ENCODE results near the gene TRIM24. TPM values are rescaled to one million over a fixed set of nuclear protein-coding genes. Genes with fewer than 3 reads are reported as not detected.
A peak's percentile ranks its signal among the peaks of the same experiment; 100 is the strongest.
"Not testable (repeated sequence)": the region's sequence is repeated elsewhere in the genome, so short reads cannot be mapped to it uniquely, and the experiment has no call there.

Gene TRIM24
- total RNA-seq, 2 experiments from 2014 or later, result 14.2 to 18.9 TPM

DNA sequence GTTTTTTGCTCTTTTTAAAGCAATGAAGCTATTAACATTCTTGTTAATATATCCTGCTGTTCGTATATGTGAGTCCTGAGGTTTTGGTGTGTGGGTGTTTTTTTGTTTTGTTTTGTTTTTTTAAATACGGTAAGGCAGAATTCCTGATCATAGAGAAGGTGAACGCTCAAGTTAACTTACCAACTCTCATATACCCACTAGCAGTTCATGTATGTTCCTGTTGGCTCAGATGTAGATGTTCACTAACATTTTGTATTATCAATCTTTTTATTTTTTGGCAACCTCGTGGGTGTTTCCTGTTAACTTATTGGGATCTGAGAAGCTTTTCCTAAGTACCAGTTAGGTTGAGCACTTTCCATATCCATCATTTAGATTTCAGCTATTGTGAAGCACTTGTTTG, 20.5 kb downstream of the TRIM24 start:
- Mint-ChIP-seq H3K4me3 (no peak overlapping the region), H3K9me3 (ENCODE audit: low read depth) (no peaks in the 10 kb centered on the region), H3K27ac (no peak overlapping the region), H3K36me3 (ENCODE audit: low read depth) (peaks cover 8% of the 10 kb centered on the region), H3K4me1 (peaks cover 53% of the 10 kb centered on the region), H3K27me3 (no peaks in the 10 kb centered on the region)
- no peak for ATAC-seq
- POLR2A ChIA-PET, result interaction anchor here (0.7 kb wide), 1 partner anchor 90 kb away, joined by 3 read pairs; no protein-coding TSS in a partner anchor
- intact Hi-C loops (cut with DNase I, micrococcal nuclease), result no loop called here
- CTCF ChIA-PET, result interaction anchor here (0.6 to 1.2 kb wide), 2 partner anchors 14 to 254 kb away, joined by 3 to 5 read pairs; no protein-coding TSS in a partner anchor
- DNase-seq, result no peak

DNA sequence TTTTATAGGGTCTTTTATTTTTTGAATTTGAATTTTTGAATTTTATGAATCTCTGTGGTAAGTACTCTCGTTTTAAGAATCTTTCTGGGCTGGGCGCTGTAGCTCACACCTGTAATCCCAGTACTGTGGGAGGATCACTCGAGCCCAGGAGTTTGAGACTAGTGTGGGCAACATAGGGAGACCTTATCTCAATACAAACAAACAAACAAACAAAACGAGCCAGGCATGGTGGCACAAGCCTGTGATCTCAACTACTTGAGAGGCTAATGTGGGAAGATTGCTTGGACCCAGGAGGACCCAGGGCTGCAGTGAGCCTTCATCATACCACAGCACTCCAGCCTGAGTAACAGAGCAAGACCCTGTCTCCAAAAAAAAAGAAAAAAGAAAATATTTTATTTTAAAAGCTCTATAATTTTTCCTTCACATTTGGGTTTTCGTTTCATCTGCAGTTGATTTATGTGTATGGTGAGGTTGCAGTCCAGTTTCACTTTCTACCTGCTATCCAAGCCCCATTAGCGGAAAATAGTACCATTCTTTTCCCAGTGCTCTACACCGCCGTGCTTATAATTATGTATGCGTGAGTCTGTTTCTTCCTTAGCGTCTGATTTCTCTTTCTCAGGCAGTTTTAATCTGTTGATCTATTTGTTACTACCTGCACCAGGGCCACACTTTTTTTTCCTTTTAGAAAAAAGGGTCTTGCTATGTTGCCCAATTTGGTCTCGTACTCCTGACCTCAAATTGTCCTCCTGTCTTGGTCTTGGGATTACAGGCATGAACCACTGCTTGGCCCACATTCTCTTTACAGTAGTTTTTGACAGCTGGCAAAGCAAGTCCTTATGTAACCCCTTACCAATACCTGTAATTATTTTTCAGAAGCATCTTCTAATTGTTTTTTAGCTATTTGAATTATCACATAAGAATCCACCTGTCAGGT, 21.7 kb downstream of the TRIM24 start:
- ATAC-seq (no peak), DNase-seq (no peak)
- H3K36me3 Mint-ChIP-seq (ENCODE audit: low read depth), result peaks cover 16% of the 10 kb centered on the region
- H3K27ac Mint-ChIP-seq, result no peak overlapping the region
- intact Hi-C loops (cut with DNase I, micrococcal nuclease), result no loop called here
- peaks cover 50% of the 10 kb centered on the region for H3K4me1 Mint-ChIP-seq
- ChIA-PET CTCF (no interaction called here), POLR2A (no interaction called here)
- peak overlapping the region; percentile 41 for H3K4me3 Mint-ChIP-seq
- H3K9me3 Mint-ChIP-seq (ENCODE audit: low read depth), result peaks cover 4% of the 10 kb centered on the region
- H3K27me3 Mint-ChIP-seq, result no peaks in the 10 kb centered on the region

DNA sequence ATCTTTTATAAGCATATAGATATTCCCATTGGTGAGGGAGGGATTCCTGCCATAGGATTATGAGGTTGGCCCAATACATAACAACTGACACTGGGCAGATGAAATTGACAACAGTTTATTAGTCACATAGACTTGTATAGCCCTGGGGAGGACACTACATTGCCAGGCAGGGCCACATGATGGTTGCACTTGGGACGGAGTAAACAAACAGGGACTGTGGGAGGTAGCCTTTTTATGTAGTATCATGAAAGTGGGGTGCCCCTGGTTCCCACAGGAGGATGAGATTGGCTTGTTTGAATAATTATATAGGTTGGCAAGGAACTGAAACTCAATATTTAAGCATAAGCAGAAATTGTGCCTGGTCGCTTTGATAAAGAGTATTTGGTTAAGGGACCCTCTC, 23.5 kb downstream of the TRIM24 start:
- DNase-seq (no peak), ATAC-seq (no peak)
- ChIA-PET POLR2A (no interaction called here), CTCF (no interaction called here)
- Mint-ChIP-seq H3K9me3 (ENCODE audit: low read depth) (peaks cover 4% of the 10 kb centered on the region), H3K4me1 (peaks cover 49% of the 10 kb centered on the region), H3K27ac (no peak overlapping the region), H3K36me3 (ENCODE audit: low read depth) (peaks cover 16% of the 10 kb centered on the region), H3K4me3 (no peak overlapping the region), H3K27me3 (no peaks in the 10 kb centered on the region)
- intact Hi-C loops (cut with DNase I, micrococcal nuclease), result no loop called here

DNA sequence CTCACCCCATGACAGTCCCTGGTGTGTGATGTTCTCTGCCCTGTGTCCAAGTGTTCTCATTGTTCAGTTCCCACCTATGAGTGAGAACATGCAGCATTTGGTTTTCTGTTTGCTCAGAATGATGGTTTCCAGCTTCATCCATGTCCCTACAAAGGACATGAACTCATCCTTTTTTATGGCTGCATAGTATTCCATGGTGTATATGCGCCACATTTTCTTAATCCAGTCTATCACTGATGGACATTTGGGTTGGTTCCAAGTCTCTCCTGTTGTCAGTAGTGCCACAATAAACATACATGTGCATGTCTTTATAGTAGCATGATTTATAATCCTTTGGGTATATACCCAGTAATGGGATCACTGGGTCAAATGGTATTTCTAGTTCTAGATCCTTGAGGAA, 25.4 kb downstream of the TRIM24 start:
- CTCF ChIA-PET; POLR2A ChIA-PET; ATAC-seq; DNase-seq; H3K27ac Mint-ChIP-seq; H3K27me3 Mint-ChIP-seq; H3K4me3 Mint-ChIP-seq; intact Hi-C loops (cut with DNase I, micrococcal nuclease): not testable (repeated sequence)
- Mint-ChIP-seq H3K9me3 (ENCODE audit: low read depth) (peaks cover 12% of the 10 kb centered on the region), H3K4me1 (peaks cover 52% of the 10 kb centered on the region), H3K36me3 (ENCODE audit: low read depth) (peaks cover 26% of the 10 kb centered on the region)

DNA sequence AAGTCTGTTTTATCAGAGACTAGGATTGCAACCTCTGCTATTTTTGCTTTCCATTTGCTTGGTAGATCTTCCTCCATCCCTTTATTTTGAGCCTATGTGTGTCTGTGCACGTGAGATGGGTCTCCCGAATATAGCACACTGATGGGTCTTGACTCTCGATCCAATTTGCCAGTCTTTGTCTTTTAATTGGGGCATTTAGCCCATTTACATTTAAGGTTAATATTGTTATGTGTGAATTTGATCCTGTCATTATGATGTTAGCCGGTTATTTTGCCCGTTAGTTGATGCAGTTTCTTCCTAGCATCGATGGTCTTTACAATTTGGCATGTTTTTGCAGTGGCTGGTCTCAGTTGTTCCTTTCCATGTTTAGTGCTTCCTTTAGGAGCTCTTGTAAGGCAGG, 29.1 kb downstream of the TRIM24 start:
- Mint-ChIP-seq H3K9me3 (ENCODE audit: low read depth) (peaks cover 16% of the 10 kb centered on the region), H3K4me1 (peaks cover 54% of the 10 kb centered on the region), H3K36me3 (ENCODE audit: low read depth) (peaks cover 33% of the 10 kb centered on the region)
- H3K27me3 Mint-ChIP-seq; H3K4me3 Mint-ChIP-seq; intact Hi-C loops (cut with DNase I, micrococcal nuclease); H3K27ac Mint-ChIP-seq; ATAC-seq; DNase-seq; POLR2A ChIA-PET: not testable (repeated sequence)
- CTCF ChIA-PET, result interaction anchor here (1.6 kb wide), 1 partner anchor 14 kb away, joined by 6 read pairs; no protein-coding TSS in a partner anchor

DNA sequence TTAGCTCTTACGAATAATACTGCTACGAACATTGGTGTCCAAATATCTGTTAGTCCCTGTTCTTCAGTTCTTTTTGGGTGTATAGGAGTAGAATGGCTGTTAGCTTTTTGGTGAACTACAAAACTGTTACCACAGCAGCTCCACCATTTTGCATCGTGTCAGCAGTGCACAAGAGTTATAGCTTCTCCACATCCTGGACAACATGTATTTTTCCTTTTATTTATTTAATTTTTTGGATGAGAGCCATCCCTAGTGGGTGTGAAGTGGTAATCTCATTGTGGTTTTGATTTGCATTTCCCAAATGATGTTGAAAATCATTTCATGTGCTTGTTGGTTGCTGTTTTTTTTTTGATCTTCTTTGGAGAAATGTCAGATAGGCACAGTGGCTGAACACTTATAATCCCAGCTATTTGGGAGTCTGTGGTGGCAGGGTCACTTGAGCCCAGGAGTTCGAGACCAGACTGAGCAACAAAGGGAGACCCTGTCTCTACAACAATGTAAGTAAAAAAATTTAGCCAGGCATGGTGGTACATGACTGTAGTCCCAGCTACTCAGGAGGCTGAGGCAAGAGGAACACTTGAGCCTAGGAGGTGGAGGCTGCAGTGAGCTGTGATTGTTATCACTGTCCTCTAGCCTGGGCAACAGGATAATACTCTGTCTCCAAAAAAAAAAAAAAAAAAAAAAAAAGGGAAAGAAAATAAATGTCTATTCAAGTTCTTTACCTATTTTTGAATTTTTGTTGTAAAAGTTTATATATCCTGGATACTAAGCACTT, 31.7 kb downstream of the TRIM24 start:
- POLR2A ChIA-PET, result no interaction called here
- intact Hi-C loops (cut with DNase I, micrococcal nuclease), result no loop called here
- Mint-ChIP-seq H3K27me3 (no peaks in the 10 kb centered on the region), H3K9me3 (ENCODE audit: low read depth) (peaks cover 12% of the 10 kb centered on the region), H3K4me3 (no peak overlapping the region), H3K36me3 (ENCODE audit: low read depth) (peaks cover 25% of the 10 kb centered on the region), H3K4me1 (peaks cover 56% of the 10 kb centered on the region), H3K27ac (no peak overlapping the region)
- CTCF ChIA-PET, result no interaction called here
- ATAC-seq (no peak), DNase-seq (no peak)

DNA sequence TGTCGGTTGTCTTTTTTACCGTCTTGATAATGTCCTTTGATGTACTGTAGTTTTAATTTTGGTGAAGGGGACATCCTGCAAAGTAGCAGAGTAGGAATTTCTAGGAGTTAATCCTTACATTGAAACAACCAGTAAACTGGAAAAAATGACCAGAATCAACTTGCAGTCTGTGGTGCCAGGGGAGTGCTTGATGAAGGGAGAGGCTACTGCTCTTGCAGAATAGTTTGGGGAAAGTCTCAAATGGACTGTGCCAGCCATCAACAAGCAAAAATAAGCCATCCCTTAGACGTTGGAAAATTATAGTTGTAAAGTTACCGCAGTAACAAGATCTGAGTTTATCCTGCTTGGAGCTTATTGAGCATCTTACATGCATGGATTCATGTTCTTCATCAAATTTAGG, 32.4 kb downstream of the TRIM24 start:
- peaks cover 12% of the 10 kb centered on the region for H3K9me3 Mint-ChIP-seq (ENCODE audit: low read depth)
- DNase-seq (no peak), ATAC-seq (no peak)
- no peaks in the 10 kb centered on the region for H3K27me3 Mint-ChIP-seq
- ChIA-PET CTCF (no interaction called here), POLR2A (no interaction called here)
- H3K4me3 Mint-ChIP-seq, result no peak overlapping the region
- H3K4me1 Mint-ChIP-seq, result peaks cover 54% of the 10 kb centered on the region
- H3K36me3 Mint-ChIP-seq (ENCODE audit: low read depth), result peaks cover 28% of the 10 kb centered on the region
- intact Hi-C loops (cut with DNase I, micrococcal nuclease), result no loop called here
- H3K27ac Mint-ChIP-seq, result no peak overlapping the region

DNA sequence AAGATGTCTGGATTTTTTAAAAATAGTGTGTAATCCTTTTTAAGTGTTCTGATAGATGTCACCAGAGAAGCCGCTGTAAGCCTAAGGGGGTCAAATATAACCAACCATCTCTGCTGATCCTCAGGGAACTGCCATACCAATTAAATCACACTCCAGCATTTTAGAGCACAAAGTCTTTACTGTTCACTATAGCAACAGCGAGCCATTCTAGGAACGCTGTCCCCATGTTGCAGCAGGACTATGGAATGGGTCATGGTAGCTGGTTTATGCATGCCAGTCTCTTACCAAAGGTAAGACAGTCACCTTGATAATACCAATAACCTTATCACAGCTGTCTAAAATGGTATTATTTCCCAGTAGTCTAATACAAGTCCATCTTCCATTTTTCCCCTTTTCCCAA, 33.5 kb downstream of the TRIM24 start:
- H3K4me3 Mint-ChIP-seq, result no peak overlapping the region
- ChIA-PET CTCF (no interaction called here), POLR2A (no interaction called here)
- H3K9me3 Mint-ChIP-seq (ENCODE audit: low read depth), result peaks cover 12% of the 10 kb centered on the region
- H3K27me3 Mint-ChIP-seq, result no peaks in the 10 kb centered on the region
- intact Hi-C loops (cut with DNase I, micrococcal nuclease), result no loop called here
- ATAC-seq, result no peak
- no peak overlapping the region for H3K27ac Mint-ChIP-seq
- peaks cover 47% of the 10 kb centered on the region for H3K4me1 Mint-ChIP-seq
- peaks cover 28% of the 10 kb centered on the region for H3K36me3 Mint-ChIP-seq (ENCODE audit: low read depth)
- no peak for DNase-seq

DNA sequence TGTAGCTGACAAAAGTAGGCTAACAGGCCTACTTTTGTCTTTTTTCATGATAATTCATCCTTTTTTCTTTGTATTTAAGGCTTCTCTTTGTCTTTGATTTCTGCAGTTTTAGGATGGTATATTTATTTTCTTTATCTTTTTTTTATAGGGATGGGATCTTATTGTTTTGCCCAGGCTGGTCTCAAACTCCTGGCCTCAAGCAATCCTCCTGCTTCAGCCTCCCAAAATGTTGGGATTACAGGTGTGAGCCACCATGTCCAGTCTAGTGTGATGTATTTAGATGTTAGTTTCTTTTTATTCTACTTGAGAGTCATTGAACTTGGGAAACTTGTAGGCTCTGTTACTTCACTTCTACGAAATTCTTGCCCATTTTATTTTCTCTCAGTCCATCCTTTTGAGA, 35.4 kb downstream of the TRIM24 start:
- ChIA-PET CTCF (no interaction called here), POLR2A (no interaction called here)
- Mint-ChIP-seq H3K4me3 (no peak overlapping the region), H3K9me3 (ENCODE audit: low read depth) (peaks cover 5% of the 10 kb centered on the region), H3K27me3 (no peaks in the 10 kb centered on the region), H3K36me3 (ENCODE audit: low read depth) (peaks cover 29% of the 10 kb centered on the region), H3K4me1 (peaks cover 36% of the 10 kb centered on the region), H3K27ac (no peak overlapping the region)
- intact Hi-C loops (cut with DNase I, micrococcal nuclease), result no loop called here
- DNase-seq (no peak), ATAC-seq (no peak)

DNA sequence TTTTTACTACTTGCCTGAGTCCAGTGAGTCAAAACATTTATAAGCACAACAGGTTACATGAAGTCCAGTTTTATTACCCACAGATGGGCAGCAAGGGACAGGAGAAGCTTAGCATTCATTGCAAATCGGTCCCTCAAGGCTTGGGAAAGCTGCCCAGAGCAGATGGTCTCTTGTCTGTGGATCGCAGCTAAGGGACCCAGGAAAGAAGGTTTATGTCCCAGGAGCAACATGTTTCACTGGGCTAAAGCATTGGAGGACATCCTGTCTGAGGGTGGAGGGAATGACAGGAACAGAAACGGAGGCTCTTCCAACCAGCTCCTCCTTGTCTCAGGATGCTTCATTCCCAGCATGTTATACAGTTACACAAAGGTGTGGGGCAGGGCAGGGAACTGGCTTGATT, 39.3 kb downstream of the TRIM24 start:
- no peaks in the 10 kb centered on the region for H3K9me3 Mint-ChIP-seq (ENCODE audit: low read depth)
- intact Hi-C loops (cut with DNase I, micrococcal nuclease), result no loop called here
- CTCF ChIA-PET, result no interaction called here
- H3K4me3 Mint-ChIP-seq, result no peak overlapping the region
- no peak for DNase-seq
- H3K27ac Mint-ChIP-seq, result no peak overlapping the region
- POLR2A ChIA-PET, result no interaction called here
- peaks cover 19% of the 10 kb centered on the region for H3K4me1 Mint-ChIP-seq
- no peak for ATAC-seq
- no peaks in the 10 kb centered on the region for H3K27me3 Mint-ChIP-seq
- H3K36me3 Mint-ChIP-seq (ENCODE audit: low read depth), result peaks cover 19% of the 10 kb centered on the region

DNA sequence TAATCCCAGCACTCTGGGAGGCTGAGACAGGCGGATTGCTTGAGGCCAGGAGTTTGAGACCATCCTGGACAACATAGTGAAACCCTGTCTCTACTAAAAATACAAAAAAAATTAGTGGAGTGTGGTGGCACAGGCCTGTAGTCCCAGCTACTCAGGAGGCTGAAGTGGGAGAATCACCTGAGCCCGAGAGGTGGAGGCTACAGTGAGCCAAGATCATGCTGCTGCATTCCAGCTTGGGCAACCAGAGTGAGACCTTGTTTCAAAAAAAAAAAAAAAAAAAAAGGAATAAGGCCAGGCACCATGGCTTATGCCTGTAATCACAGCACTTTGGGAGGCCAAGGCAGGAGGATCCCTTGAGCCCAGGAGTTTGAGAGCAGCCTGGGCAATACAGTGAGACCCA, 40.2 kb downstream of the TRIM24 start:
- H3K4me3 Mint-ChIP-seq; H3K27ac Mint-ChIP-seq; CTCF ChIA-PET; H3K9me3 Mint-ChIP-seq (ENCODE audit: low read depth); DNase-seq; ATAC-seq; intact Hi-C loops (cut with DNase I, micrococcal nuclease); H3K27me3 Mint-ChIP-seq; POLR2A ChIA-PET: not testable (repeated sequence)
- H3K36me3 Mint-ChIP-seq (ENCODE audit: low read depth), result peaks cover 26% of the 10 kb centered on the region
- H3K4me1 Mint-ChIP-seq, result peaks cover 19% of the 10 kb centered on the region

DNA sequence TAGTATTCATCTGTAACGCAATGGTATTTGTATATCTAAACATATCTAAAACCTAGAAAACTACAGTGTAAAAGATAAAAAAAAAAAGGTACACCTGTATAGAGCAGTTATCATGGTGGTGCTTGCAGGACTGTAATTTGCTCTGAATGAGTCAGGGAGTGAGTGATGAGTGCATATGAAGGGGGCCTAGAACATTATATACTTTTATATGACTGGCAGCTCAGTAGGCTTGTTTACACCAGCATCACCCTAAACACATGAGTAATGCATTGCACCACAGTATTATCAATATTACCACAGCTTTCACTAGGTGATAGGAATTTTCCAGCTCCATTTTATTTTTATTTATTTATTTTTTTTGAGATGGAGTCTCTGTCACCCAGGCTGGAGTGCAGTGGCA, 40.8 kb downstream of the TRIM24 start:
- Mint-ChIP-seq H3K9me3 (ENCODE audit: low read depth) (no peaks in the 10 kb centered on the region), H3K27me3 (no peaks in the 10 kb centered on the region), H3K36me3 (ENCODE audit: low read depth) (peaks cover 31% of the 10 kb centered on the region), H3K4me1 (peaks cover 23% of the 10 kb centered on the region), H3K4me3 (no peak overlapping the region), H3K27ac (no peak overlapping the region)
- DNase-seq (no peak), ATAC-seq (peak; percentile 78)
- ChIA-PET POLR2A (no interaction called here), CTCF (interaction anchor here (0.9 kb wide), 1 partner anchor 13 kb away, joined by 3 read pairs; no protein-coding TSS in a partner anchor)
- intact Hi-C loops (cut with DNase I, micrococcal nuclease), result no loop called here
